GM19035 (cell line): ENCODE measurements around the gene DEFB127.
"Not testable (repeated sequence)": the region's sequence is repeated elsewhere in the genome, so short reads cannot be mapped to it uniquely, and the experiment has no call there.

ENCODE experiments used
- ATAC-seq: cut with Tn5 transposase; IDR thresholded peaks from one replicate; pipeline ENCODE4 v1.9.1; 2021; ENCODE audit not compliant: unreplicated experiment

Gene DEFB127

GRCh38 chr20:157154-157553, at the start of gene DEFB127:
Gene DEFB127 (plus strand): TSS chr20:157454. CDS start chr20:157545, 91 bp downstream.
- ATAC-seq, result no peak

GRCh38 chr20:112396-112795, 44.9 kb upstream of the DEFB127 start:
- ATAC-seq, result no peak

- no peak for ATAC-seq
Observed at GRCh38 chr20:117518-117917, 39.7 kb upstream of the DEFB127 start.

GRCh38 chr20:129786-130323, 27.4 kb upstream of the DEFB127 start:
- not testable (repeated sequence) for ATAC-seq

- no peak for ATAC-seq
Observed at GRCh38 chr20:137668-138490, 19.4 kb upstream of the DEFB127 start.

GRCh38 chr20:142290-142689, 15.0 kb upstream of the DEFB127 start, which contains the start of gene DEFB126:
Gene DEFB126 (plus strand): TSS chr20:142590. CDS start chr20:142629, 39 bp downstream.
- no peak for ATAC-seq

- ATAC-seq, result no peak
Observed at GRCh38 chr20:145877-146276, 11.4 kb upstream of the DEFB127 start.

GRCh38 chr20:152131-152530, 5.1 kb upstream of the DEFB127 start:
- no peak for ATAC-seq

GRCh38 chr20:164618-165017, 7.4 kb downstream of the DEFB127 start:
- no peak for ATAC-seq

- no peak for ATAC-seq
Observed at GRCh38 chr20:168876-169275, 11.6 kb downstream of the DEFB127 start.

GRCh38 chr20:184288-184687, 27.0 kb downstream of the DEFB127 start:
- ATAC-seq, result no peak

GRCh38 chr20:187733-188132, 30.5 kb downstream of the DEFB127 start:
- ATAC-seq, result no peak

- no peak for ATAC-seq
Observed at GRCh38 chr20:189611-190010, 32.4 kb downstream of the DEFB127 start, which contains the start of gene DEFB128. Gene DEFB128 (minus strand): TSS chr20:189711. CDS start chr20:189623, 88 bp downstream.

- no peak for ATAC-seq
Observed at GRCh38 chr20:198225-198624, 41.0 kb downstream of the DEFB127 start.

- no peak for ATAC-seq
Observed at GRCh38 chr20:199996-200395, 42.7 kb downstream of the DEFB127 start.

GRCh38 chr20:203630-204029, 46.4 kb downstream of the DEFB127 start:
- not testable (repeated sequence) for ATAC-seq
